Measurements from ENCODE around the gene EPHA4.

GRCh38 chr2:221476195-221476594 lies 95.9 kb downstream of the EPHA4 start:
- TF ChIP-seq CTCF (IDR thresholded peaks at IDR 0.05) (no peak), ZFX (IDR thresholded peaks at IDR 0.05; ENCODE audit: borderline replicate concordance) (no peak)

Data from 22Rv1 (cell line).